HepG2 (cell line): Measurements from ENCODE around the gene MID1. TPM values are rescaled to one million over a fixed set of nuclear protein-coding genes. Genes with fewer than 3 reads are reported as not detected.

Experiments used
- ATAC-seq: fragments of 200-7000 bp; cut with Tn5 transposase; 3 replicates; pipeline ENCODE4 v1.9.1; 2020; ENCODE audit warnings: mild to moderate bottlenecking, moderate library complexity
- BruUV-seq: library from RNA; stranded (reverse); fragments of 400-500 nt; replicated peaks from 2 replicates; lab custom pipeline; 2021; lab: Mats Ljungman, UMichigan
- CTCF ChIA-PET: fragments of 300-600 bp; formaldehyde crosslinking; extraction: SDS; loops from one replicate; lab custom pipeline; 2021; ENCODE audit warnings: low total read pairs, inconsistent platforms, low intra/inter-chr PET ratio; lab: Yijun Ruan, JAX
- POLR2A ChIA-PET: fragments of 350-600 bp; sonication (Branson Sonifier 250); formaldehyde crosslinking; loops from one replicate; lab custom pipeline; 2020; ENCODE audit warnings: antibody characterized with exemption, inconsistent platforms; lab: Yijun Ruan, JAX
- DNase-seq: peaks from one replicate; pipeline ENCODE4 v3.0.0-alpha.2; 2015; ENCODE audit warnings: low spot score
- FAIRE-seq: peaks from 3 replicates; lab custom pipeline; 2011; peaks lifted over from hg19 to GRCh38; lab: Jason Lieb, UNC
- H2AFZ ChIP-seq: one replicate; pipeline ENCODE4 v1.6.1; 2011; ENCODE audit warnings: low read length, inconsistent platforms
- H3K27ac ChIP-seq: fragments of 300-600 bp; 3 replicates; pipeline ENCODE4 v1.8.0; 2011; ENCODE audit warnings: mixed run types, mild to moderate bottlenecking, mixed read lengths, low read length, inconsistent platforms; ENCODE audit not compliant: insufficient read depth; ENCODE audit errors: extremely low read length
- H3K27me3 ChIP-seq, 2 experiments: fragments of 200-600 bp in 1 of 2; 2 replicates in 1 of 2; 3 replicates in 1 of 2; pipeline versions ENCODE4 v1.6.0 to v1.8.0; 2011; ENCODE audit warnings: low read length in 2 of 2, mild to moderate bottlenecking in 2 of 2, moderate library complexity in 2 of 2, inconsistent platforms in 1 of 2; ENCODE audit not compliant: insufficient read depth in 2 of 2, control insufficient read depth in 1 of 2
- H3K36me3 ChIP-seq, 2 experiments: fragments of 200-600 bp in 1 of 2; replicated peaks in 1 of 2; 2 replicates in 1 of 2; 3 replicates in 1 of 2; pipeline versions ENCODE4 v1.5.1 to v1.8.0; 2011; ENCODE audit warnings: low read length in 2 of 2, inconsistent platforms in 1 of 2; ENCODE audit not compliant: insufficient read depth in 2 of 2, control insufficient read depth in 1 of 2
- H3K4me1 ChIP-seq: 2 replicates; pipeline ENCODE4 v1.5.1; 2012; ENCODE audit warnings: low read length, inconsistent platforms; ENCODE audit not compliant: insufficient read depth
- H3K4me2 ChIP-seq: 2 replicates; pipeline ENCODE4 v1.6.0; 2011; ENCODE audit warnings: low read depth, low read length, inconsistent platforms
- H3K4me3 ChIP-seq, 3 experiments: fragments of 200-600 bp in 1 of 3; sonication (generic), shearing (Covaris generic) in 1 of 3; replicated peaks in 1 of 3; 2 replicates each; pipeline ENCODE4 v1.5.1; 2011 to 2016; ENCODE audit warnings: low read length in 3 of 3, inconsistent platforms in 2 of 3, low read depth in 2 of 3, mild to moderate bottlenecking in 2 of 3, control low read depth in 1 of 3, mixed read lengths in 1 of 3; ENCODE audit not compliant: insufficient read depth in 1 of 3
- H3K79me2 ChIP-seq: one replicate; pipeline ENCODE4 v1.6.1; 2011; ENCODE audit warnings: low read length, inconsistent platforms; ENCODE audit not compliant: insufficient read depth
- H3K9ac ChIP-seq: 2 replicates; pipeline ENCODE4 v1.6.0; 2011; ENCODE audit warnings: mild to moderate bottlenecking, low read depth, low read length, inconsistent platforms; ENCODE audit not compliant: insufficient read depth
- H3K9me3 ChIP-seq: 2 replicates; pipeline ENCODE4 v1.5.1; 2012; ENCODE audit warnings: mild to moderate bottlenecking, low read length
- H4K20me1 ChIP-seq: 2 replicates; pipeline ENCODE4 v1.6.0; 2011; ENCODE audit warnings: inconsistent platforms, mild to moderate bottlenecking, low read length, moderate library complexity; ENCODE audit not compliant: insufficient read depth
- ELF3 ChIP-seq: IDR thresholded peaks from 2 replicates; pipeline ENCODE4 v1.6.1; 2016; ENCODE audit warnings: missing genetic modification reagents, missing compliant biosample characterization
- GLMP ChIP-seq: sonication (generic); formaldehyde crosslinking; IDR thresholded peaks from 2 replicates; pipeline ENCODE4 v1.9.0; 2021; ENCODE audit warnings: missing genetic modification reagents, mild to moderate bottlenecking, borderline replicate concordance
- HDAC2 ChIP-seq: sonication (generic); formaldehyde crosslinking; IDR thresholded peaks from 2 replicates; pipeline ENCODE4 v1.4.0; 2020; ENCODE audit warnings: missing genetic modification reagents
- IKZF1 ChIP-seq: fragments of 450-650 bp; IDR thresholded peaks from 2 replicates; pipeline ENCODE4 v1.7.1; 2016
- NFIC ChIP-seq: IDR thresholded peaks from 2 replicates; pipeline ENCODE4 v1.6.1; 2012; ENCODE audit warnings: mild to moderate bottlenecking, low read length, inconsistent platforms
- TBP ChIP-seq: sonication (generic); formaldehyde crosslinking; IDR thresholded peaks from 2 replicates; pipeline ENCODE4 v1.5.0; 2020; ENCODE audit warnings: missing genetic modification reagents
- THAP8 ChIP-seq: sonication (generic); formaldehyde crosslinking; IDR thresholded peaks from 2 replicates; pipeline ENCODE4 v1.5.1; 2020; ENCODE audit warnings: missing genetic modification reagents, mild to moderate bottlenecking, borderline replicate concordance
- ZNF232 ChIP-seq: sonication (generic); formaldehyde crosslinking; IDR thresholded peaks from 2 replicates; pipeline ENCODE4 v1.4.0; 2020; ENCODE audit warnings: missing genetic modification reagents, borderline replicate concordance
- ZNF263 ChIP-seq: sonication (generic); formaldehyde crosslinking; IDR thresholded peaks from 2 replicates; pipeline ENCODE4 v1.4.0; 2020; ENCODE audit warnings: missing genetic modification reagents
- ZNF546 ChIP-seq: sonication (generic); formaldehyde crosslinking; conservative IDR thresholded peaks from 2 replicates; pipeline ENCODE4 v1.8.1; 2023; ENCODE audit warnings: mild to moderate bottlenecking, missing genetic modification reagents
- ZSCAN9 ChIP-seq: IDR thresholded peaks from 2 replicates; pipeline ENCODE4 v1.6.1; 2016; ENCODE audit warnings: borderline replicate concordance
- WGBS: methylation state at CpG from one replicate; pipeline ENCODE4 v1.1.6; 2017; ENCODE audit warnings: low lambda C conversion rate; 5-methylcytosine and 5-hydroxymethylcytosine counted together
- in situ Hi-C: cut with HindIII; loops from 2 replicates; pipeline ENCODE4 v1.10.0; 2017; ENCODE audit warnings: low pct_unique_long_range_greater_than_20kb; ENCODE audit not compliant: extremely low pct_ligation_motif_present
- intact Hi-C: fragments of 100-400 bp; cut with micrococcal nuclease; formaldehyde crosslinking; loops from one replicate; pipeline ENCODE4 v1.10.0; 2022; ENCODE audit not compliant: unreplicated experiment
- polyA plus RNA-seq, 8 experiments: library from polyadenylated mRNA; depleted of rRNA in 3 of 8; stranded (reverse) in 7 of 8; unstranded in 1 of 8; fragments of >200 nt; fragmentation: Illumina TruSeq in 4 of 8; extraction: Trizol in 4 of 8; gene quantifications; 2 replicates each; pipeline versions ENCODE4 v1.2.1 to v1.2.3, GENCODE V29; 2011 to 2016; ENCODE audit warnings: low read depth in 4 of 8, missing spikeins in 1 of 8, mixed read lengths in 1 of 8; ENCODE audit not compliant: insufficient read depth in 1 of 8
- total RNA-seq, 5 experiments: library from RNA; depleted of rRNA; stranded (reverse); fragments of >200 nt; fragmentation: Illumina TruSeq; extraction: Trizol; gene quantifications; 2 replicates each; pipeline ENCODE4 v1.2.3, GENCODE V29; 2016; ENCODE audit warnings: low read depth in 1 of 5

Gene MID1
- total and polyA plus RNA-seq, 2 of the 13 experiments (the other 11 are each of a cell fraction or from before 2014, with no cell fraction given): 0.86 to 1.1 TPM

- intact Hi-C loops: no loop called here
- in situ Hi-C loops: no loop called here
- H3K27me3 ChIP-seq: no peaks in the 10 kb centered on the region
- ChIA-PET CTCF (no interaction called here), POLR2A (no interaction called here)
- FAIRE-seq (no peak), DNase-seq (no peak), ATAC-seq (no peak)
- H3K9me3 ChIP-seq: no peaks in the 10 kb centered on the region
- no peaks in the 10 kb centered on the region for H3K79me2 ChIP-seq
- H3K27ac ChIP-seq: no peak overlapping the region
- no TSS peak for BruUV-seq
- H3K36me3 ChIP-seq: no peaks in the 10 kb centered on the region
- H3K4me3 ChIP-seq: no peak overlapping the region
- H3K4me1 ChIP-seq: no peaks in the 10 kb centered on the region
- H4K20me1 ChIP-seq: no peaks in the 10 kb centered on the region
- H3K4me2 ChIP-seq: no peak overlapping the region
- no peak overlapping the region for H2AFZ ChIP-seq
- H3K9ac ChIP-seq: no peak overlapping the region
- WGBS: 68% methylated on average over 4 of the region's 4 CpGs
- TF ChIP-seq ZNF263 (CRISPR knock-in tag): no peak
- no peak for TF ChIP-seq ZSCAN9
- no peak for TF ChIP-seq ELF3 (CRISPR knock-in tag)
- no peak for TF ChIP-seq IKZF1
- TF ChIP-seq HDAC2: no peak
- no peak for TF ChIP-seq ZNF546 (CRISPR knock-in tag)
- TF ChIP-seq GLMP: no peak
- no peak for TF ChIP-seq TBP
- TF ChIP-seq ZNF232 (CRISPR knock-in tag): no peak
- TF ChIP-seq NFIC: no peak
- TF ChIP-seq THAP8 (CRISPR knock-in tag): no peak
Observed at GRCh38 chrX:10569946-10570345, 50.4 kb downstream of the MID1 start.
